HFFc6 (cell line): Measurements from ENCODE around the gene GNAZ. TPM values are rescaled to one million over a fixed set of nuclear protein-coding genes. Genes with fewer than 3 reads are reported as not detected.

Experiments
- DNase-seq: peaks from one replicate; pipeline ENCODE4 v3.0.0-alpha.2; 2018
- H3K27ac Mint-ChIP-seq: 2 replicates; pipeline ENCODE4 v1.8.0; 2020; ENCODE audit warnings: mild to moderate bottlenecking, mixed read lengths
- H3K27me3 Mint-ChIP-seq: 2 replicates; pipeline ENCODE4 v1.8.0; 2021; ENCODE audit warnings: mild to moderate bottlenecking, moderate library complexity, mixed read lengths; ENCODE audit not compliant: insufficient read depth
- H3K36me3 Mint-ChIP-seq: 2 replicates; pipeline ENCODE4 v1.8.0; 2021; ENCODE audit warnings: low read depth, mixed read lengths
- H3K4me1 Mint-ChIP-seq: 2 replicates; pipeline ENCODE4 v1.8.0; 2020; ENCODE audit warnings: low read depth, mixed read lengths
- H3K4me3 Mint-ChIP-seq: 2 replicates; pipeline ENCODE4 v1.8.0; 2020; ENCODE audit warnings: mild to moderate bottlenecking, moderate library complexity, mixed read lengths
- H3K9me3 Mint-ChIP-seq: 2 replicates; pipeline ENCODE4 v1.8.0; 2020; ENCODE audit warnings: mild to moderate bottlenecking, mixed read lengths
- total RNA-seq, 6 experiments: library from RNA; stranded (reverse); fragmentation: NEBNext Ultra II Directional; extraction: Animal tissue kit (Norgen Biotek cat#: 25700); gene quantifications; 2 replicates in 1 of 6; 3 replicates in 5 of 6; pipeline ENCODE4 v1.2.3, GENCODE V29; 2021
- TF ChIP-seq, protein P1 (sequence below): fragments of 200-600 bp; sonication (generic); IDR thresholded peaks from 2 replicates; pipeline ENCODE4 v1.5.0; 2021; ENCODE audit warnings: antibody characterized with exemption, mild to moderate bottlenecking

The GNAZ gene
- total RNA-seq, 6 experiments from 2014 or later = 19.0 to 22.5 (median 20.1) TPM

DNA sequence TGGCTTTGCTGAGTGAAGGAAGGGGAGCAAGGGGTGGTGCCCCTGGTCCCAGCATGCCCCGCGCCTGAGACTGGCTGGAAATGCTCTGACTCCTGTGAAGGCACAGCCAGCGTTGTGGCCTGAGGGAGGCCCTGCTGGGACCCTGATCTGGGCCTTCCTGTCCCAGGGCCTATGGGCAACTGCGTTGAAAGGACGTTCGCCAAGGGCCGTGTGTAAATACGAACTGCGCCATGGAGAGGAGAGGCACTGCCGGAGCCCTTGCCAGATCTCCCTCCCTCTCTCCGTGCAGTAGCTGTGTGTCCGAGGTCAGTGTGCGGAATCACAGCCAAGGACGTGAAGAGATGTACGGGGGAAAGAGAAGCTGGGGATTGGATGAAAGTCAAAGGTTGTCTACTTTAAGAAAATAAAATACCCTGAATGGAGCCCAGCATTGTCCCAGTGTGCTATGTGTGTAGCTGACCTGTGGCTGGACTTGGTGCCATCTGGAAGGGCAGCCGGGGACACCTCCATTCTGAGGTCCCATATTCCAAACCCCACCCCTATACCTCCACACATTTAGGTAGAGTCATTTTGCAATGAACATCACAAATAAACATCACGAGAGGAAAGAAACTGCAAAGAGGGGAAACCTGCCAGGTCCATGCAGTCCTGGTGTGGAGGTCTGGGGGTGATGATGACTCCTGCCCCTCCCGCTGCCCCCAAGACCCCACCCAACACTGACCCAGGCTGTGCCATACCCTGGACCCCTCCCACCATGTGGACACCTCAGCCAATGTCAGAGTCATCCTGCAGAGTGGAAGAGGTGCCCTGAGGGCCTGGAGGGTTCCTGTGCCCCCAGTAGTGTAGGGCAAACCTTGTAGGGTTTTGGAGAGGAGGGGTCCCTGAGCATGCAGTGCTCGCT lies 54.5 kb downstream of the GNAZ start:
- peaks cover 5% of the 10 kb centered on the region; the same call in 1 of the 2 replicates for H3K36me3 Mint-ChIP-seq
- peaks cover 6% of the 10 kb centered on the region for H3K4me1 Mint-ChIP-seq
- no peak for DNase-seq
- TF ChIP-seq, protein P1, sequence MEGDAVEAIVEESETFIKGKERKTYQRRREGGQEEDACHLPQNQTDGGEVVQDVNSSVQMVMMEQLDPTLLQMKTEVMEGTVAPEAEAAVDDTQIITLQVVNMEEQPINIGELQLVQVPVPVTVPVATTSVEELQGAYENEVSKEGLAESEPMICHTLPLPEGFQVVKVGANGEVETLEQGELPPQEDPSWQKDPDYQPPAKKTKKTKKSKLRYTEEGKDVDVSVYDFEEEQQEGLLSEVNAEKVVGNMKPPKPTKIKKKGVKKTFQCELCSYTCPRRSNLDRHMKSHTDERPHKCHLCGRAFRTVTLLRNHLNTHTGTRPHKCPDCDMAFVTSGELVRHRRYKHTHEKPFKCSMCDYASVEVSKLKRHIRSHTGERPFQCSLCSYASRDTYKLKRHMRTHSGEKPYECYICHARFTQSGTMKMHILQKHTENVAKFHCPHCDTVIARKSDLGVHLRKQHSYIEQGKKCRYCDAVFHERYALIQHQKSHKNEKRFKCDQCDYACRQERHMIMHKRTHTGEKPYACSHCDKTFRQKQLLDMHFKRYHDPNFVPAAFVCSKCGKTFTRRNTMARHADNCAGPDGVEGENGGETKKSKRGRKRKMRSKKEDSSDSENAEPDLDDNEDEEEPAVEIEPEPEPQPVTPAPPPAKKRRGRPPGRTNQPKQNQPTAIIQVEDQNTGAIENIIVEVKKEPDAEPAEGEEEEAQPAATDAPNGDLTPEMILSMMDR = no peak
- peaks cover 22% of the 10 kb centered on the region for H3K27me3 Mint-ChIP-seq
- no peak overlapping the region for H3K27ac Mint-ChIP-seq
- H3K4me3 Mint-ChIP-seq = no peak overlapping the region
- no peaks in the 10 kb centered on the region for H3K9me3 Mint-ChIP-seq

DNA sequence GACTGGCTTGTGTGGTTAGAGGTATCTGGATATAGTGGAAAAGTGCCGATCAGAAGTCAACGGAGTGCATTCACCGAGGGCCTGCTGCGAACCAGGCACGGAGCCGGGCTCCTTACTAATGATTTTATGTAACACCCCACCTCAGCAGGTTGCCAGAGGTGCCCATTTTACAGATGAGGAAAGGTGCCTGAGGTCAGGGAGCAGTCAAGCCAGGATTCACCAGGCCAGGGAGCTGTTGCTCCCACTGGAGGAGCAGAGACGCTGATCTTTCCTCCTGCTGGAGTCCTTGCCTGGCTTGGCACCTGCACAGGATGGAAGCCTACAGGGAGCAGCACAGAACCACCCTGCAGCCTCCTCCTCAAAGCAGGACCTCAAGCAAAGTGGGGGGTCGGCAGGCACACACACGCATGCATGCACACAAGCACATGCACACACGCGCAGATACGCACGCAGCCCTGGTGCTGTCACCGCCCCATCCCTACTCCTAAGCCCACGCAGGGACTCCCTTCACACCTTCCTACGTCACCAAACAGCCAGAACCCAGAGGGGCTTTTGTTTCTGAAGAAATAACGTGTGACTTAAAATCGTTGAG lies 55.3 kb downstream of the GNAZ start:
- peaks cover 6% of the 10 kb centered on the region for H3K4me1 Mint-ChIP-seq
- no peak overlapping the region for H3K27ac Mint-ChIP-seq
- TF ChIP-seq, protein P1 = no peak
- H3K4me3 Mint-ChIP-seq = no peak overlapping the region
- DNase-seq = no peak
- H3K36me3 Mint-ChIP-seq = peaks cover 5% of the 10 kb centered on the region; the same call in 1 of the 2 replicates
- no peaks in the 10 kb centered on the region for H3K9me3 Mint-ChIP-seq
- H3K27me3 Mint-ChIP-seq = peaks cover 24% of the 10 kb centered on the region

DNA sequence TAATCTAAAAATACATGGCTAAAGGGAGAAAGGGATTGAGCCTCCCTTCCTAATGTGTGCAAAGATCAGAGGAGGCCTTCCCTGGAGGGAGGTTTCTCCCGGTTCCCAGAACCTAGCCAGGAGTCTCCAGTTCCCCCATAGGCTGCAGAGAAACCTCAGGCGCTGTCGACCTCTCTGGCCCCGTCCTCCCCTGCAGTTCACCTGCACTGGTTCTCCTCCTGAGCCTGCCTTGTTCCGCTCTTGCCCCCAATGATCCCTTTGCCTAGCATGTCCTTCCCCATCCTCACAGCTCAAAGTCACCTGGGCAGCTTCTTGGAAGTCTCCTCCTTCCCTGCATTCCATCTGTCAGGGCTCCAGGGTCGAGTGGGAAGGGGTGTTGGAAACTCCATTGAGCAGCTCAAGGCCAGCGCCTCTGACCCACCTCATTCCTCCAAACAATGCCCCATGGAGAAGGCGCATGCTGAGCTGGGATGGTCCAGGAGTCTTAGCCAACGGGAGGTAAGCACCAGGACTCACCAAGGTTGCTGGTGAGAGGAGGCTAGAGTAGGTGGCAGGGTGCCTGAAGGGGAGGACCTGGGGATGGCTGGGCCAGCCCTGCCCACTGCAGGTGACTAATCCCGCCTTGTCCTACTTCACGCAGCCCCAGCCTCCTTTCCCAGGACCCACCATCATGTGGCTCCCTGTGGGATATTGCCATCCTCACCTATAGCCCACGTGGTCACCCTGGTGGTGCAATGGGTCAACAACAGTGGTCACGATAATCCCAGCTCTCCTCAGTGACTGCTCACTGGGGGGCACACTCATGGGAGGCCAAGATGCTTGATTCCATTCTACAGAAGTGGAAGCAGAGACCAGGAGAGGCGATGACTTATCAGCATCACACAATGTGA lies 56.1 kb downstream of the GNAZ start:
- Mint-ChIP-seq H3K27me3 (peaks cover 21% of the 10 kb centered on the region), H3K36me3 (peaks cover 5% of the 10 kb centered on the region; the same call in 1 of the 2 replicates)

DNA sequence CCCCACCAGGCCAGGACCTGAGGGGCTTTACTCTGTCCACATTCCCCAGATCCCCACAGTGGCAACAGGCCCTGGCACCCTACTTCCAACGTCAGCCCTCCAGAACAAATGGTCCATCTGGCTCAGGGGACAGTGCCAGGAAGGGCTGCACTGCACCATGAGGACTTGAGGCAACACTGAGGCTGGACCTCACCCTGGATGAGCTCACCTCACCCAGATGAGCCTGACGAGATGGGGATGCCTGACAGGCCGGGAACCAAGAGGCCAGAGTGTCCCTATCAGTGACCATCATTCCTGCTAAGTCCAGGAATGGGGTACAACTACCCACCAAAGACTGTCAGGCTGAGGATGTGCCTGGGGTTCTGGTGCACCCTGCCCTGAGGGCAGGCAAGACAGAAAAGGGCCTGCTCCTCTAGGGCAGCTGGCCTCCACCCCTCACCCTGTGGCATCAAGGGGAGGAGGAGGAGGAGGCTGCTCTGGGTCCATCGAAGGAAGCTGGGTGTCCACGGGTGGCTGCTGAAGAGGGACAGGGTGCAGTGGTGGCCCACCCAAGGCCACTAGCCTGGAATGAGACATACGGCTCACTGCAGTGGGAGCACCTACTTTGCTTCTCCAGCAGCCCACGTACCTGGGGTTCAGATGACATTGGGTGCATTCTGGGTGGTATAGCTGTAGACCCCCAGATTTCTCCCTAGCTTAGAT lies 56.9 kb downstream of the GNAZ start:
- Mint-ChIP-seq H3K4me3 (no peak overlapping the region), H3K36me3 (peaks cover 5% of the 10 kb centered on the region; the same call in 1 of the 2 replicates), H3K27ac (no peak overlapping the region), H3K9me3 (no peaks in the 10 kb centered on the region), H3K27me3 (peaks cover 21% of the 10 kb centered on the region), H3K4me1 (peaks cover 6% of the 10 kb centered on the region)
- no peak for DNase-seq
- TF ChIP-seq, protein P1 = no peak

More for the DNA sequence above, 56.1 kb downstream of the GNAZ start:
- Mint-ChIP-seq H3K4me1 (peaks cover 6% of the 10 kb centered on the region), H3K27ac (no peak overlapping the region), H3K9me3 (no peaks in the 10 kb centered on the region), H3K4me3 (no peak overlapping the region)
- DNase-seq = no peak
- TF ChIP-seq, protein P1 = no peak; the same call in 1 of the 2 replicates

DNA sequence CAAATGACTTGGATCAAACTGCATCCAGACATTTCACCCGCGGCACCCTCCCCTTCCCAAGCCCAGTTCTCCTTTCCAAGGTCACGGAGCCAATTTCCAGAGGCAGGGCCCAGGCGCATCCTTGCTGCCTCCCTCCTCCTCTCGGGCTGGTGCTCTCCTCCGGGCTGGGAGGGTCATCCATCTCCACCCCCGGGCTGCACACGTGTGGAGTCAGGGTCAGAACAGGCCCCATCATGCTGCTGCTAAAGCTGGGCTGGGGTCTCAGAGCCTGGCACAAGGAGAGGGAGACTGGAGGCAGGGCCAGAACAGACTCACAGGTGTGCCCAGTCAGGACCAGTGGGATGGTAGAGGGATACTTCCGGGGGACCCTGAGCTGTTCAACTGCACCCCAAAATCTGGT lies 57.5 kb downstream of the GNAZ start:
- H3K9me3 Mint-ChIP-seq = no peaks in the 10 kb centered on the region
- peaks cover 5% of the 10 kb centered on the region; the same call in 1 of the 2 replicates for H3K36me3 Mint-ChIP-seq
- no peak overlapping the region for H3K27ac Mint-ChIP-seq
- TF ChIP-seq, protein P1 = no peak
- no peak for DNase-seq
- H3K27me3 Mint-ChIP-seq = peaks cover 26% of the 10 kb centered on the region
- H3K4me3 Mint-ChIP-seq = no peak overlapping the region
- H3K4me1 Mint-ChIP-seq = peaks cover 6% of the 10 kb centered on the region
